Neutrophil (primary cell): ENCODE data around the gene SPINK5.

Experiments
- H3K27ac ChIP-seq: fragments of 200-600 bp; sonication (generic); 2 replicates; pipeline ENCODE4 v1.5.1; 2016; ENCODE audit warnings: mild to moderate bottlenecking, moderate library complexity
- H3K27me3 ChIP-seq: fragments of 200-600 bp; sonication (generic); 2 replicates; pipeline ENCODE4 v1.6.0; 2016; ENCODE audit warnings: mild to moderate bottlenecking
- H3K36me3 ChIP-seq: fragments of 200-600 bp; sonication (generic); 2 replicates; pipeline ENCODE4 v1.5.1; 2017
- H3K4me1 ChIP-seq, 2 experiments: fragments of 200-600 bp in 1 of 2; sonication (generic) in 1 of 2; 1 replicate in 1 of 2; 2 replicates in 1 of 2; pipeline versions ENCODE4 v1.5.1 to v1.6.1; 2013 to 2016; ENCODE audit warnings: low read depth in 1 of 2, low read length in 1 of 2, mild to moderate bottlenecking in 1 of 2, moderate library complexity in 1 of 2; ENCODE audit not compliant: control insufficient read depth in 1 of 2, insufficient read depth in 1 of 2
- H3K4me3 ChIP-seq, 2 experiments: fragments of 200-600 bp in 1 of 2; sonication (generic) in 1 of 2; 1 replicate in 1 of 2; 2 replicates in 1 of 2; pipeline ENCODE4 v1.5.1; 2013 to 2016; ENCODE audit warnings: low read depth in 1 of 2, low read length in 1 of 2, mild to moderate bottlenecking in 1 of 2, moderate library complexity in 1 of 2
- H3K9me3 ChIP-seq: fragments of 200-600 bp; sonication (generic); 2 replicates; pipeline ENCODE4 v1.5.1; 2016
- TF ChIP-seq, protein P1 (sequence below): fragments of 200-600 bp; sonication (generic); IDR thresholded peaks from 2 replicates; pipeline ENCODE4 v1.5.1; 2016; ENCODE audit warnings: antibody characterized with exemption

Gene SPINK5

DNA sequence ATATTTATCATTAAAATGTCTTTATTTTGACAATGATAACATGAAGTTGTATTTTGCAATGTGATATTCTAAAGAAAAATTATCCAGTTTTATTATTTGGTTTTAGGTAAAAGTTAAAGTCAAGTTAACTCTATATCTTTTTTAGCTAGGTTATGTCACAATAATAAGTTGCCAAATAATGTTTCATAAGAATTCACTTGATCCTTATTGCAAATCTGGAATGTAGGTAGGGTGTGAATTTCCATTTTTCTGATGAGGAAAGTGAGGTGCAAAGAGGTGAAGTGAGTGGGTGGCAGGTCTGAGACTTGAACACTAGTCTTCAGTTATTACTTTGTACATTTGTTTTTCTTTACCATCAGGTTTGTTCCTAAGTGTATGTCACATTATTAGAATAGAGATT, 21.5 kb downstream of the SPINK5 start:
- no peaks in the 10 kb centered on the region for H3K4me1 ChIP-seq
- H3K27me3 ChIP-seq: no peaks in the 10 kb centered on the region
- no peak overlapping the region for H3K27ac ChIP-seq
- no peak overlapping the region for H3K4me3 ChIP-seq
- no peaks in the 10 kb centered on the region for H3K9me3 ChIP-seq
- TF ChIP-seq, protein P1, sequence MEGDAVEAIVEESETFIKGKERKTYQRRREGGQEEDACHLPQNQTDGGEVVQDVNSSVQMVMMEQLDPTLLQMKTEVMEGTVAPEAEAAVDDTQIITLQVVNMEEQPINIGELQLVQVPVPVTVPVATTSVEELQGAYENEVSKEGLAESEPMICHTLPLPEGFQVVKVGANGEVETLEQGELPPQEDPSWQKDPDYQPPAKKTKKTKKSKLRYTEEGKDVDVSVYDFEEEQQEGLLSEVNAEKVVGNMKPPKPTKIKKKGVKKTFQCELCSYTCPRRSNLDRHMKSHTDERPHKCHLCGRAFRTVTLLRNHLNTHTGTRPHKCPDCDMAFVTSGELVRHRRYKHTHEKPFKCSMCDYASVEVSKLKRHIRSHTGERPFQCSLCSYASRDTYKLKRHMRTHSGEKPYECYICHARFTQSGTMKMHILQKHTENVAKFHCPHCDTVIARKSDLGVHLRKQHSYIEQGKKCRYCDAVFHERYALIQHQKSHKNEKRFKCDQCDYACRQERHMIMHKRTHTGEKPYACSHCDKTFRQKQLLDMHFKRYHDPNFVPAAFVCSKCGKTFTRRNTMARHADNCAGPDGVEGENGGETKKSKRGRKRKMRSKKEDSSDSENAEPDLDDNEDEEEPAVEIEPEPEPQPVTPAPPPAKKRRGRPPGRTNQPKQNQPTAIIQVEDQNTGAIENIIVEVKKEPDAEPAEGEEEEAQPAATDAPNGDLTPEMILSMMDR: no peak
- no peaks in the 10 kb centered on the region for H3K36me3 ChIP-seq

DNA sequence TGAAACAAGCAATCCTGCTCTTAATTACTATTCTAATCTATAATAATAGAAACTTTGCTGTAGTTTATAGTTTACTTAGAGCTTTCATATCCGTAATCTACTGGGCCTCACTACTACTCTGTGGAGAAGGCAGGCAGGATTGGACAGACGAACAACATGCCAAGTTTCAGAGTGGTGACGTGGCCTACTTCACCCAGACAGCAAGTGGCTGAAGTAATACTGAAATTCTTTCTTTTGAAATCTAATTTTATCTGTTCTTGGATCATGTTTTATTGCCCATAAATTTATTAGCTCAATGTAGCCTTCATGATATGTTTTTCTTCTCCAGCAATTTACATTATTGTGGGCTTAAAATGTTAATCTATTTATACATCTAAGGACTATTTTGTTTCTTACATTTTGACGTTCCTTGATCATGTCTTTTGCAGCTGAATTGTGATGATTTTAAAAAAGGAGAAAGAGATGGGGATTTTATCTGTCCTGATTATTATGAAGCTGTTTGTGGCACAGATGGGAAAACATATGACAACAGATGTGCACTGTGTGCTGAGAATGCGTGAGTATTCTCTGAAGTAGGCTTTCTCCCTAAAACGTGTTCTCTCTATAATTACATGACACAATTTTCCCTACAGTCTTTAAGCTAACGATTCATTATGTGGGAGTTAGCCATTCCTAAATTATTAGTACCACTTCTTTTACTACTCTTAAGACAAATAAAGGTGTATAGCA, 22.4 kb downstream of the SPINK5 start:
- Histone ChIP-seq H3K36me3 (no peaks in the 10 kb centered on the region), H3K4me3 (no peak overlapping the region), H3K27me3 (no peaks in the 10 kb centered on the region), H3K27ac (no peak overlapping the region), H3K4me1 (no peaks in the 10 kb centered on the region), H3K9me3 (no peaks in the 10 kb centered on the region)
- TF ChIP-seq, protein P1: no peak

DNA sequence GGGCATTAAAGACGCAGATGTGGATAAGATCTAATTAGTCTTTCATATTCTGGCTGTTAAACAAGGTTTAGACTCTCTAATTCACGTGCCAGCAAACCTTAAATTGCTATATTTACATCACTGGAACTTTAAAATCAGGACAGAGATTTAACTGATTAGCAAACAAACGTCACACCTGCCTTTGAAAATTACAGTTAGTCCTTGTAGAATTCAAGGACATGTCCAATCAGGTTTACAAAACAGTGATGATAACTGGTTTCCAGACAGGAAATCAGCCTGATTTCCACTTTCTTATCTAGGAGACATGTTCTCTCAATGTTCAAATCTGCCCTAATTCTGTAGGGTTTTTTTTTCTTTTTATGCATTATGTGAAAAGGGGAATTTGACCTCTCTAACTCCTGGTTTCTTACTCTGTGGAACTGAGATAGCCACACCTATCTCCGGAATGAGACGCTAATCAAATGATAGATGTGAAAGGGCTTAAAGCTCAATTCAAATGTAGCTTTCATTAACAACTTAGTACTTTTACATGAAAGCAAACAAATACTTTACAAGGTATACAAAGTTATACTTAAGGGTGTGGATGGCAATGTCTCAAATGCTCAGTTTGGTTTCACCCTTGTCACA, 26.5 kb downstream of the SPINK5 start:
- no peaks in the 10 kb centered on the region for H3K36me3 ChIP-seq
- no peaks in the 10 kb centered on the region for H3K27me3 ChIP-seq
- no peak overlapping the region for H3K27ac ChIP-seq
- no peaks in the 10 kb centered on the region for H3K4me1 ChIP-seq
- no peak overlapping the region for H3K4me3 ChIP-seq
- H3K9me3 ChIP-seq: no peaks in the 10 kb centered on the region
- TF ChIP-seq, protein P1: no peak

DNA sequence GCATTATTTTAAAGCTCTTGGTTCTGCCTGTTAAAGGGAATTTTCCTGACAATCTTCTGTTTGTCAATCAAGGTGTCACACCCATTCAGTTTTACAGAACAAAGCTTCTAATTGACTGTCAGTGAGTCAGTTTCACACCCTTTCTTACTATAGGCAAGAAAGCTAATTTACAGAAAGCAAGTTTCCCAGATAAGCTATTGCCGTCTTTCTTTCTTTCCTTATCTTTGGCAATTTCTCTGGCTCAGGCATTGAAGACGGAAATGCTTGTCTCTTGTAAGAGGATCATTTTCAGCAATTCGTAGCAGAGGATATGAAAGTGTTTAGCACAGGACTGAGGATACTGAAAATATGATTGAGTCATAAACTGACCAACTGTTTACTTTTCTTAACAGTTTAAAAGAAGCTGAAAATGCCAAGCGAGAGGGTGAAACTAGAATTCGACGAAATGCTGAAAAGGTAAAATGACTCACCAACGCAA, 27.0 kb downstream of the SPINK5 start:
- Histone ChIP-seq H3K4me1 (no peaks in the 10 kb centered on the region), H3K27ac (no peak overlapping the region), H3K4me3 (no peak overlapping the region), H3K36me3 (no peaks in the 10 kb centered on the region), H3K27me3 (no peaks in the 10 kb centered on the region), H3K9me3 (no peaks in the 10 kb centered on the region)
- TF ChIP-seq, protein P1: no peak

DNA sequence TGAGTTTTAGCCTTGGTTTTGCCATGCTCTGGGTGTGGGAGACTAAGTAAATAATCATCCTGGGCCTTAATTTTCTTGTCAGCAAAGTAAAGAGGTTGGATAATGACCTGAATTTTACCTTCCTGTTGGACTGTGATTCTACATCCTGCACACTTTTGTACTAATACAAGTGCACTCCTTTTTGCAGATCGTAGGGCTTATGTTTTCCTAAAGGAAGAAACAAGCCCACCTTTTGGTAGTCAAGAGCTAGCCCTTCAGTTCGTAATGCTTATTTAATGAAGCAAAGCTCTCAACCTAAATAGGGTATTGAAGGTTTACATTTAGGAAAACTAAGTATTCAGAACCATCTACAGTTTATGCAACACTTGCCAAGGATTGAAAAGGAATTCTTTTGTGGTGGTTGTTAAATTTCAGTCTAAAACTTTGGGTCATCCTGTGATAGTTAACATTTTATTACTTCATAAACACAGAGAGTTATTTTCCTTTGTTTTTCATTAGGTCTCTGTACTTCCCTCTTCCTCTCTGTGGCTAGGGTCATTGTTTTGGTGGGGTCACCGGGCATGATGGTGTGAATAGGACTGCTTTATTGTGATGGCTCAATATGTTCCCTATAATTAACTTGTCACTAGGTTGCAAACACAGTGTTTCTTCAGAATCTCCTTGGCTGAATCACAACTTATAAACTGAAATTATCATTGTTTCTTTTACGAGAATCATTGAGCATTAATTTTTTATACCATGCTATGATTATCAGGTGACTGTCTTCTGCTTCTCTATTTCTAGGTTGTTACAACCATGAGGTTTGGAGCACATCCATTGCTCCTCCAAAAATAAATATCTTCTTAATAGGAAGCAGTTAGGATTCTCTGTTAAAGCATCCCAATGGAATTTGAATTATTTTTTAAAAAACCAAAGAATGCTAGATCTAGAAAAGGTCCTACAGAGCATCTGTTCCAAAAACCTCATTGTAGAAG, 28.5 kb downstream of the SPINK5 start:
- no peak overlapping the region for H3K27ac ChIP-seq
- H3K9me3 ChIP-seq: no peaks in the 10 kb centered on the region
- H3K27me3 ChIP-seq: no peaks in the 10 kb centered on the region
- H3K4me3 ChIP-seq: no peak overlapping the region
- no peaks in the 10 kb centered on the region for H3K36me3 ChIP-seq
- H3K4me1 ChIP-seq: no peaks in the 10 kb centered on the region
- TF ChIP-seq, protein P1: no peak
